ENCODE data around the gene UFD1. TPM values are rescaled to one million over a fixed set of nuclear protein-coding genes. Genes with fewer than 3 reads are reported as not detected.

UFD1 gene
- total RNA-seq, 1 donor from 2014 or later, result 88.2 TPM

- peak; percentile 10 for DNase-seq (ENCODE audit: low spot score)
- H3K27me3 Mint-ChIP-seq (ENCODE audit: insufficient read depth), result no peaks in the 10 kb centered on the region
- H3K4me1 Mint-ChIP-seq (ENCODE audit: low read depth), result peaks cover 47% of the 10 kb centered on the region
- peak overlapping the region; percentile 91 for H3K27ac Mint-ChIP-seq
- no peaks in the 10 kb centered on the region for H3K9me3 Mint-ChIP-seq
- intact Hi-C loops (cut with micrococcal nuclease), result loop anchor here (1.0 to 5.0 kb wide), 4 partner anchors 11 to 308 kb away; partner anchors contain the start of genes CLTCL1 and DGCR2
- peak overlapping the region; percentile 93 for H3K4me3 Mint-ChIP-seq
- H3K36me3 Mint-ChIP-seq (ENCODE audit: low read depth), result peaks cover 33% of the 10 kb centered on the region
Measured at GRCh38 chr22:19429950-19430889, 48.8 kb downstream of the UFD1 start.

GRCh38 chr22:19424186-19424500 lies 54.9 kb downstream of the UFD1 start:
- Mint-ChIP-seq H3K27me3 (ENCODE audit: insufficient read depth) (no peaks in the 10 kb centered on the region), H3K27ac (no peak overlapping the region), H3K9me3 (no peaks in the 10 kb centered on the region), H3K36me3 (ENCODE audit: low read depth) (peaks cover 28% of the 10 kb centered on the region), H3K4me1 (ENCODE audit: low read depth) (peaks cover 76% of the 10 kb centered on the region), H3K4me3 (no peak overlapping the region)
- no peak for DNase-seq (ENCODE audit: low spot score)
- intact Hi-C loops (cut with micrococcal nuclease), result no loop called here

GRCh38 chr22:19422440-19423301 lies 56.3 kb downstream of the UFD1 start:
- H3K4me1 Mint-ChIP-seq (ENCODE audit: low read depth), result peaks cover 73% of the 10 kb centered on the region
- no peaks in the 10 kb centered on the region for H3K9me3 Mint-ChIP-seq
- H3K27ac Mint-ChIP-seq, result peak overlapping the region; percentile 76
- H3K36me3 Mint-ChIP-seq (ENCODE audit: low read depth), result peaks cover 22% of the 10 kb centered on the region
- no peak for DNase-seq (ENCODE audit: low spot score)
- H3K4me3 Mint-ChIP-seq, result peak overlapping the region; percentile 0
- H3K27me3 Mint-ChIP-seq (ENCODE audit: insufficient read depth), result no peaks in the 10 kb centered on the region
- intact Hi-C loops (cut with micrococcal nuclease), result no loop called here

- intact Hi-C loops (cut with micrococcal nuclease), result no loop called here
- Mint-ChIP-seq H3K36me3 (ENCODE audit: low read depth) (peaks cover 15% of the 10 kb centered on the region), H3K4me3 (peak overlapping the region; percentile 67), H3K4me1 (ENCODE audit: low read depth) (peaks cover 66% of the 10 kb centered on the region), H3K9me3 (no peaks in the 10 kb centered on the region), H3K27ac (peak overlapping the region; percentile 79), H3K27me3 (ENCODE audit: insufficient read depth) (no peaks in the 10 kb centered on the region)
- no peak for DNase-seq (ENCODE audit: low spot score)
Measured at GRCh38 chr22:19420321-19420720, 58.7 kb downstream of the UFD1 start.

- H3K4me3 Mint-ChIP-seq, result peak overlapping the region; percentile 67
- intact Hi-C loops (cut with micrococcal nuclease), result loop anchor here (1.0 kb wide), 2 partner anchors 11 to 28 kb away; partner anchors contain the start of gene C22orf39
- H3K27me3 Mint-ChIP-seq (ENCODE audit: insufficient read depth), result no peaks in the 10 kb centered on the region
Measured at GRCh38 chr22:19419464-19420178, 59.4 kb downstream of the UFD1 start.

GRCh38 chr22:19419086-19419463 lies 59.9 kb downstream of the UFD1 start:
- Mint-ChIP-seq H3K27ac (peak overlapping the region; percentile 79), H3K27me3 (ENCODE audit: insufficient read depth) (no peaks in the 10 kb centered on the region), H3K4me3 (peak overlapping the region; percentile 6), H3K36me3 (ENCODE audit: low read depth) (peaks cover 15% of the 10 kb centered on the region), H3K4me1 (ENCODE audit: low read depth) (peaks cover 62% of the 10 kb centered on the region), H3K9me3 (no peaks in the 10 kb centered on the region)
- DNase-seq (ENCODE audit: low spot score), result no peak
- intact Hi-C loops (cut with micrococcal nuclease), result loop anchor here (1.0 kb wide), 2 partner anchors 11 to 28 kb away; partner anchors contain the start of gene C22orf39

More at GRCh38 chr22:19419464-19420178, 59.4 kb downstream of the UFD1 start:
- peak; percentile 42 for DNase-seq (ENCODE audit: low spot score)
- peaks cover 15% of the 10 kb centered on the region for H3K36me3 Mint-ChIP-seq (ENCODE audit: low read depth)
- peak overlapping the region; percentile 79 for H3K27ac Mint-ChIP-seq
- H3K9me3 Mint-ChIP-seq, result no peaks in the 10 kb centered on the region
- H3K4me1 Mint-ChIP-seq (ENCODE audit: low read depth), result peaks cover 63% of the 10 kb centered on the region

GRCh38 chr22:19412923-19413322 lies 66.1 kb downstream of the UFD1 start:
- DNase-seq (ENCODE audit: low spot score), result no peak
- Mint-ChIP-seq H3K36me3 (ENCODE audit: low read depth) (peaks cover 22% of the 10 kb centered on the region), H3K4me3 (no peak overlapping the region), H3K27ac (peak overlapping the region; percentile 62), H3K9me3 (no peaks in the 10 kb centered on the region), H3K27me3 (ENCODE audit: insufficient read depth) (no peaks in the 10 kb centered on the region), H3K4me1 (ENCODE audit: low read depth) (peaks cover 27% of the 10 kb centered on the region)
- intact Hi-C loops (cut with micrococcal nuclease), result no loop called here

- Mint-ChIP-seq H3K27ac (peak overlapping the region; percentile 62), H3K36me3 (ENCODE audit: low read depth) (peaks cover 24% of the 10 kb centered on the region), H3K4me1 (ENCODE audit: low read depth) (peaks cover 27% of the 10 kb centered on the region), H3K9me3 (no peaks in the 10 kb centered on the region), H3K27me3 (ENCODE audit: insufficient read depth) (no peaks in the 10 kb centered on the region), H3K4me3 (no peak overlapping the region)
- no peak for DNase-seq (ENCODE audit: low spot score)
- intact Hi-C loops (cut with micrococcal nuclease), result no loop called here
Measured at GRCh38 chr22:19412478-19412877, 66.5 kb downstream of the UFD1 start.

GRCh38 chr22:19411690-19412045 lies 67.3 kb downstream of the UFD1 start:
- H3K4me3 Mint-ChIP-seq, result no peak overlapping the region
- no peak overlapping the region for H3K27ac Mint-ChIP-seq
- intact Hi-C loops (cut with micrococcal nuclease), result no loop called here

GRCh38 chr22:19410941-19411689 lies 67.9 kb downstream of the UFD1 start:
- H3K27ac Mint-ChIP-seq, result no peak overlapping the region
- no peak for DNase-seq (ENCODE audit: low spot score)
- H3K36me3 Mint-ChIP-seq (ENCODE audit: low read depth), result peaks cover 28% of the 10 kb centered on the region
- no peaks in the 10 kb centered on the region for H3K9me3 Mint-ChIP-seq
- H3K27me3 Mint-ChIP-seq (ENCODE audit: insufficient read depth), result no peaks in the 10 kb centered on the region
- no peak overlapping the region for H3K4me3 Mint-ChIP-seq
- intact Hi-C loops (cut with micrococcal nuclease), result no loop called here
- H3K4me1 Mint-ChIP-seq (ENCODE audit: low read depth), result peaks cover 27% of the 10 kb centered on the region

More at GRCh38 chr22:19411690-19412045, 67.3 kb downstream of the UFD1 start:
- H3K36me3 Mint-ChIP-seq (ENCODE audit: low read depth), result peaks cover 26% of the 10 kb centered on the region
- peaks cover 27% of the 10 kb centered on the region for H3K4me1 Mint-ChIP-seq (ENCODE audit: low read depth)
- no peaks in the 10 kb centered on the region for H3K27me3 Mint-ChIP-seq (ENCODE audit: insufficient read depth)
- no peaks in the 10 kb centered on the region for H3K9me3 Mint-ChIP-seq
- no peak for DNase-seq (ENCODE audit: low spot score)

GRCh38 chr22:19407649-19408606 lies 71.1 kb downstream of the UFD1 start:
- intact Hi-C loops (cut with micrococcal nuclease), result no loop called here
- peaks cover 35% of the 10 kb centered on the region for H3K36me3 Mint-ChIP-seq (ENCODE audit: low read depth)
- peaks cover 13% of the 10 kb centered on the region for H3K4me1 Mint-ChIP-seq (ENCODE audit: low read depth)
- H3K9me3 Mint-ChIP-seq, result no peaks in the 10 kb centered on the region
- H3K4me3 Mint-ChIP-seq, result no peak overlapping the region
- no peak for DNase-seq (ENCODE audit: low spot score)
- no peak overlapping the region for H3K27ac Mint-ChIP-seq
- no peaks in the 10 kb centered on the region for H3K27me3 Mint-ChIP-seq (ENCODE audit: insufficient read depth)
